ENCODE measurements around the gene ADAMTSL2.
"Not testable (repeated sequence)": the region's sequence is repeated elsewhere in the genome, so short reads cannot be mapped to it uniquely, and the experiment has no call there.

ADAMTSL2 gene

DNA sequence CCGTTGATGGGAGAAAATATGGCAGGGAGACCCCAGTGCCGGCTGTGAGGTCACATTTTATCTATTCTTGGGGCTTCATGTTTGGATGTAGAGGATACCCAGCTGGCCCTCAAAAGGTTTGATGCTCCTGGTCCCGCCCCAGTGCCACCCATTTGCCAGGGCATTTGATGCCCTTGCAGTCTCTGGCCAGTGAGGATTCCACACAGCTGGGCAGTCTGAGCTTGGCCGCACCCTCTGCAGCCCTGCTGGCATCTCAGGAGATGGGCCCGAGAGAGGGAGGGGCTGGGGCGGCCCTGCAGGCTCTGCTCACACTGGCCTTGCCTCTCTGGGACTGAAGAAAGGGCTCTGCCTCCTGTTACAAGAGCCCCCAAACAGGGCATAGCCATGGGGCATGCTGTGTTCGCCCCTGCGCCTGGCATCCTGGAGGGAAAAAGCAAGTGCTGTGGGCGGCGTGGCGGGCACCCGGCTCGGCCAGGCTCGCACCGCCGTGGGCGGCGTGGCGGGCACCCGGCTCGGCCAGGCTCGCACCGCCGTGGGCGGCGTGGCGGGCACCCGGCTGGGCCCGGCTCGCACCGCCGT lies 27.6 kb downstream of the ADAMTSL2 start:
- DNase-seq: no peak

DNA sequence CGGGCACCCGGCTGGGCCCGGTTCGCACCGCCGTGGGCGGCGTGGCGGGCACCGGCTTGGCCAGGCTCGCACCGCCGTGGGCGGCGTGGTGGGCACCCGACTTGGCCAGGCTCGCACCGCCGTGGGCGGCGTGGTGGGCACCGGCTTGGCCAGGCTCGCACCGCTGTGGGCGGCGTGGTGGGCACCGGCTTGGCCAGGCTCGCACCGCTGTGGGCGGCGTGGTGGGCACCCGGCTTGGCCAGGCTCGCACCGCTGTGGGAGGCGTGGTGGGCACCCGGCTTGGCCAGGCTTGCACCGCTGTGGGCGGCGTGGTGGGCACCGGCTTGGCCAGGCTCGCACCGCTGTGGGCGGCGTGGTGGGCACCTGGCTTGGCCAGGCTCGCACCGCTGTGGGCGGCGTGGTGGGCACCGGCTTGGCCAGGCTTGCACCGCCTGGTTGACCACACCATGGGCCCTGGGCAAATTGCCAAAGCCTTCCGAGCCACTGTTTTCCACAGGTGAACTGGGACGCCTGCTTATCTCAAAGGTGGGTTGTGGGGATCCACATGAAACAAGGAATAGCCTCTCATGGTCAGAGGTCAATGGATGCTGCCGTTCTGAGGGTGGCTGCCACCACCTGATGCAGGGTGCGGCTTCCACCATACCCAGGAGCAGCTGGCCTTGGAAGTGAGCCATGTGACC lies 28.2 kb downstream of the ADAMTSL2 start:
- DNase-seq: no peak

DNA sequence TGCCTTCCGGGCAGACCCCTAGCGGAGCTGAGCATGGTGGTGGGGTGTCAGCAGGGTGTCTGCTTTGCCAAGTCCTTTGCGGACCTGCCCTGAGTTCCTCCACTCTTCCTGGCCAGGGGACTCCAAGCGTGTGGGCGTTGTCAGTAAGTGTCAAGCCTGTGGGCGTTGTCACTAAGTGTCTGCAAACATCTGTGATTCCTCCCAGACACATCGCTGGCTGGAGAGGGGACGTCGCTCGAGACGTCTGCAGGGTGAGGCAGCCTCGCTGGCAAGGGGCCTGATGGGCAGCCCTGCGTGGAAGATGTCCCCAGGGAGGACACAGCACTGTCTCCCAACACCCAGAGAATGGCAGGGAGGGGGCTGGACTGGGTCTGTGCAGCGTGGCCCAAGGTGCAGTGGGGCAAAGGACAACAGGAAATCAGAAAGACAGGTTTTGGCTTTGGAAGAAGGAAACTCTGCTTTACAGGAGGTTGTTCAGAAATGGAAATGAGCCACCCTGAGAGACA lies 28.8 kb downstream of the ADAMTSL2 start:
- no peak for DNase-seq

DNA sequence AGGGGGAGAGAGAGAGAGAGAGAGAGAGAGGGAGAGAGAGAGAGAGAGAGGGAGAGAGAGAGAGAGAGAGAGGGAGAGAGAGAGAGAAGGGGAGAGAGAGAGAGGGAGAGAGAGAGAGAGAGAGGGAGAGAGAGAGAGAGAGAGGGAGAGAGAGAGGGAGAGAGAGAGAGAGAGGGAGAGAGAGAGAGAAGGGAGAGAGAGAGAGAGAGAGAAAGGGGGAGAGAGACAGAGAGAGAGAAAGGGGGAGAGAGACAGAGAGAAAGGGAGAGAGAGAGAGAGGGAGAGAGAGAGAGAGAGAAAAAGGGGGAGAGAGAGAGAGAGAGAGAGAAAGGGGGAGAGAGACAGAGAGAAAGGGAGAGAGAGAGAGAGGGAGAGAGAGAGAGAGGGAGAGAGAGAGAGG lies 29.3 kb downstream of the ADAMTSL2 start:
- DNase-seq: not testable (repeated sequence)

DNA sequence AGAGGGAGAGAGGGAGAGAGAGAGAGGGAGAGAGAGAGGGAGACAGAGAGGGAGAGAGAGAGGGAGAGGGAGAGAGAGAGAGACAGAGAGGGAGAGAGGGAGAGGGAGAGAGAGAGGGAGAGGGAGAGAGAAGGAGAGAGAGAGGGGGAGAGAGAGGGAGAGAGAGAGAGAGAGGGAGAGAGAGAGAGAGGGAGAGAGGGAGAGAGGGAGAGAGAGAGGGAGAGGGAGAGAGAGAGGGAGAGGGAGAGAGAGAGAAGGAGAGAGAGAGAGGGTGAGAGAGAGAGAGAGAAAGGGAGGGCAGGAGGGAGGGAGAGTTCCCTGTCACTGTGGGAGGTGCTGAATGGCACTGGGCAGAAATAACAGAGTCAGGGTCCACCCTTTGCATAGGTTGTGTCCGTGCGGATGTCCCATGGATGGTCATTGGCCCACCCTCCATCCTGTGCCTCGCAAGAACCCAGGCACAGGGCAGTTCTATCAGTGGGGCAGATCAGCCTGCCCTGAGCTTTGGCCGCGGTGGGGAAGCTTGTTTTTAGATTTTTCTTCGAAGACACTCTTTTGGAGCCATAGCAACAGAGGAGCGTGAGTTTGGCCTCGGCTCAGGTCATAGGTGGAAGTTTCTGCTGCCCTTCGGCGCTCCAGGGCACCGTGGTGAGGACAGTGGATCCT lies 30.1 kb downstream of the ADAMTSL2 start:
- DNase-seq: no peak

DNA sequence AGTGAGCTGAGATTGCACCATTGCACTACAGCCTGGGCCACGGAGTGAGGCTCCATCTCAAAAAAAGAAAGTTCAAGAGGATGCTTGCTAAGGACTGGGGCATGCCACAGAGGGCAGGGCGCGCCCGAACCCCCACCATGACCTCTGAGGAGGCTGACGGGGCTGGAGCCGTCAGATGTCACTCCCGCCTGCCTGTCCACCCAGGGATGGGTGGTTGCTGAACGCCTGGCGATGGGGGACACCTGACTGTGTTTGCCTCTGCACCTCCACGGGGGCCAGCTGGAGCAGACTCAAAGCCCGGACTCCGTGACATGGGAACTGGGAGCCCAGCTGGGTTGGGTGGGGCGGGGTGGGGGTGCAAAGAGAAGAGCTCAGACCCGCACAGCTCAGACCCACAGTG lies 31.9 kb downstream of the ADAMTSL2 start:
- DNase-seq: no peak

DNA sequence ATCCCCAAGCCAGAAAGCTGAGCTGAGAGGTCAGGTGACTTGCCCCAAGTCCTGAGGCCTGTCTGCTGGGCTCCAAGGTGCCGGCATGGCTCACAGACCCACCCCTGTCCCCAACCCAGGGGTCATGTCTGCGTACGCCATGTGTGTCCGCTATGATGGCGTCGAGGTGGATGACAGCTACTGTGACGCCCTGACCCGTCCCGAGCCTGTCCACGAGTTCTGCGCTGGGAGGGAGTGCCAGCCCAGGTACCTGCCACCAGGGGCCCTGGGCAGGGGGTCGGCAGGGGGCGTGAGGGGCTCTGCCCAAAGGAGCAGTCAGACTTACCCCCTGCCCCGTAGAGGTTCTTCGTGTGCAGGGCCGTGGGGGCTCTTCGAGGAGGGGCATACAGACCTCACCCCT lies 32.3 kb downstream of the ADAMTSL2 start:
- no peak for DNase-seq

DNA sequence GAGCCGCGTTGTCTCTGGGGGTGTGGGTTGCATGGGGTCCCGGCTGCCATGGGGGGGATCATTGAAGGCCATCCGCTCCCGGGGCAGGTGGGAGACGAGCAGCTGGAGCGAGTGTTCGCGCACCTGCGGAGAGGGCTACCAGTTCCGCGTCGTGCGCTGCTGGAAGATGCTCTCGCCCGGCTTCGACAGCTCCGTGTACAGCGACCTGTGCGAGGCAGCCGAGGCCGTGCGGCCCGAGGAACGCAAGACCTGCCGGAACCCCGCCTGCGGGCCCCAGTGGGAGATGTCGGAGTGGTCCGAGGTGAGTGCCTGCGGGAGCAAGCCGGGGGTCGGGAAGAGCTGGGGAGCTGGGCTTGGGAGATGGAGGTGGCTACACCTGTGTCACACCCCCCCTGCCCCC lies 33.7 kb downstream of the ADAMTSL2 start:
- DNase-seq: no peak

DNA sequence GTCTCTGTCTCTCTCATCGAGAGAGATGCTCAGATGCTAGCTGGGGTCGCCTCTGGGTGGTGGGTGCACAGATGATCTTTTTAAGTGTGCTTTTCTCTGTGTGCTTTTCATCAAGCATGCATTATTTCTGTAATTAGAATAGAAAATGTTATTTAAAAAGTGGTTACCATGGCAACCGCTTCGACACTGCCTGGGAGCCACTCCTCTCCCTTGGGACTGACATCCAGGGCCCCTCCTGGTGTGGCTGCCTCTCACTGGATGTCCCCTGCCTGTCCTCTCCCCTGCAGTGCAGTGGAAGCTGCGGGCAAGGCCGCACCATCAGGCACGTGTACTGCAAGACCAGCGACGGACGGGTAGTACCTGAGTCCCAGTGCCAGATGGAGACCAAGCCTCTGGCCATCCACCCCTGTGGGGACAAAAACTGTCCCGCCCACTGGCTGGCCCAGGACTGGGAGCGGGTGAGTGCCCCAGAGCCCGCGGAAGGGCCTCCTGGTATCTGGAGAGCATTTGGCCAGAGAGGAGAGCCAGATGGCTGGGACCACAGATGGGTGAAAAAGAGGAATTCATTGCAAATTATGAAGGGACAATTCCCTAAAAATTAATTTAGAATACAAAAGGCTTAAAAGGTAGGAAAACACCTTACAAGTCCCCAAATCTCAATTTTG lies 34.7 kb downstream of the ADAMTSL2 start:
- DNase-seq: no peak

DNA sequence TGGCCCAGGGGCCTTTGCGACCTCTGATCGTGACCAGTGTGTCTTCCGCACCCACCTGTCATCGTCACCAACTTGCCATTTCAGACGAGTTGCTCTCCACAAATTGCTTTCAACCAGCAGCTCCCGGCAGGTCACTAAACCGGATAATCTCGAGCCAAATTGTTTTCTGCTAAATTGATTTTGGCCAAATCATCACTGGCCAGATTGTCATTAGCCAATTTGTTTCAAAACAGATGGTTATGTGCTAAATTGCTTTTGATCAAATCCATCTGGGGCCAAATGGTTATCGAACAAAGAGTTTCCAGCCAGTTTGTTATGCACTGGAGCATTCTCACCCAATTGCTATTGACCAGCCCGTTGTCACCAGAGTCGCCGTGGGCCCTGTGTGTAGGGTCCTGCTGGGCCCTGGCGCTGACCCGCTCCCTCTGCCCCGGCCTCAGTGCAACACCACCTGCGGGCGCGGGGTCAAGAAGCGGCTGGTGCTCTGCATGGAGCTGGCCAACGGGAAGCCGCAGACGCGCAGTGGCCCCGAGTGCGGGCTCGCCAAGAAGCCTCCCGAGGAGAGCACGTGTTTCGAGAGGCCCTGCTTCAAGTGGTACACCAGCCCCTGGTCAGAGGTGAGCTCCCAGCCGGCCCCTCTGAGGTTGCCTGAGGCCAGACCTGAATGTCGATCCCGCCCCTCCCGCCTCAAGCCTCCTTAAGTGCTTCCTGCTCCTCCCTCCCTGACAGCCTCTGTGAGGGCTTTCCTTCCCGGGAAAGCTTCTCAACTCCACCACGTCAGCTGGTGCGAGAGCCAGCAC lies 35.6 kb downstream of the ADAMTSL2 start:
- DNase-seq: no peak

DNA sequence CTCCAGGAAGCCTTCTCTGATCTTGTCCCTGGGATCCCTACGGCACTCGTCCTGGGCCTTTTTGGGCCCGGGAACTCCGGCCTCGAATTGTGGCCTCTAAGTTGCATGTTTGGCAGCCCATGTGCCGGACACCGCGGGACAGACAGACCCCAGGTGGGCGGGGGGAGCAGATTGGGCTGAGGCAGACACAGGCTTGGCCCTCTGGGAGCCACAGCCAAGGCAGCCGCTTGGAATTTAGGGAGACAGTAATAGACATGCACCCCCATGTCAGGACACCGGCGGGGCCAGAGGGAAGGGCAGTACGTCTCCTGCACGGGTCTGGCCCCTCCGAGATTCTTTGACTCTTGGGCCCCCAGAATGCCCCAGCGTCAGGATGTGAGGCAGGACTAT lies 36.2 kb downstream of the ADAMTSL2 start:
- DNase-seq: no peak

DNA sequence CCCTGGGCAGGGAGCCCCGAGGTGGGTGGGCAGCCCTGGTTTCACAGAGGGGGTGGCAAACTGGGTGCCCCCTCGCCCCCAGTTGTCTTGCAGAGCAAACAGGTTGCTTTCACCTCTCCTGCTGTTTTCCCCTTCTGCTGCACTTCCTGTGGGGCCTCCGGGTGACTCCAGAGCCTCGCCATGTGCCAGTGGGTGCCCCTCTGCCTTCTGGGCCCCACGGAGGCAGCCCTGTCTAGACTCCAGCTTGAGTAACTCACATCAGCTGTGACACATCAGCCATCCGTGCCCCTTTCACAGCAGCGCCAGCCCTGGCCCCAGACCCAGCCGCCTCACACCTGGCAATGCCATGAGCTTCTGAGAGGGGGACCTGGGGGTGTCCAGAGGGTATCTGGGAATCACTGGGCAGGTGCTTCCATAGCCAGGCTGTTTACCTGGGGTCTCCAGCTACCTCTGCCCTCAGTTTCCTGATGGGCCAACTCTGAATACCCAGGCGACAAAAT lies 36.9 kb downstream of the ADAMTSL2 start:
- DNase-seq: no peak

DNA sequence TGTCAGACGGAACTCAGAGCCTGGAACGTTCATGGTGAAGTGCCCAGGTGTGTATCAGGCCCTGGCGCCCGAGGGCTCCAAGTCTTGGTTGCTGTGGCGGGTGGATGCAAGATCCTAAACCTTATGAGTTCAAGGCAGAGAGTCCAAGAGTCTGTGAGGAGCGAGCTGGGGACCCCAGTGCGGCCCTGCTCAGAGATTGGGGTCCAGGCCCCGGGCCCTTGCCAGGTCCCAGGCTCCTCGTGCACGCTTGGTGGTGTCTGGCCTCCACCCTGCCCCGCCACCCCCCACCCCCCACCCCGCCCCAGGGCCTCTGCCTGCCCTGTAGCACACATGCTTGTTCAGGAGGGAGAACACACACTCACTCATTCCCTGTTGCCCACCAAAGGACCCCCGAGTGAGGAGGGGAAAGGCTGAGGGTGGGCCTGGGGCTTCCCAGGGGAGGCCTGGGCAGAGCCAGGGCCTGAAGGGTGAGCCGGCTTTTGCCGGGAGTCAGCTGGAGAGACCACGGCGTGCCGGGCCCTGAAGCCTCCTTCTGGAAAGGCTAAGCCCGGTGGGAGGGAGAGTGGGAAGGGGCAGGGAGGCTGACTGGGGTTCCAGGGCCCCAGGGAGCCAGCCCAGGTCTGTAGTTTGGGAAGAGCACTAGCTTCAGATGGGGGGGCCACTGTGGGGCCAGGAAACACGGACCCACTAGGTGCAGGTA lies 37.5 kb downstream of the ADAMTSL2 start:
- no peak for DNase-seq

DNA sequence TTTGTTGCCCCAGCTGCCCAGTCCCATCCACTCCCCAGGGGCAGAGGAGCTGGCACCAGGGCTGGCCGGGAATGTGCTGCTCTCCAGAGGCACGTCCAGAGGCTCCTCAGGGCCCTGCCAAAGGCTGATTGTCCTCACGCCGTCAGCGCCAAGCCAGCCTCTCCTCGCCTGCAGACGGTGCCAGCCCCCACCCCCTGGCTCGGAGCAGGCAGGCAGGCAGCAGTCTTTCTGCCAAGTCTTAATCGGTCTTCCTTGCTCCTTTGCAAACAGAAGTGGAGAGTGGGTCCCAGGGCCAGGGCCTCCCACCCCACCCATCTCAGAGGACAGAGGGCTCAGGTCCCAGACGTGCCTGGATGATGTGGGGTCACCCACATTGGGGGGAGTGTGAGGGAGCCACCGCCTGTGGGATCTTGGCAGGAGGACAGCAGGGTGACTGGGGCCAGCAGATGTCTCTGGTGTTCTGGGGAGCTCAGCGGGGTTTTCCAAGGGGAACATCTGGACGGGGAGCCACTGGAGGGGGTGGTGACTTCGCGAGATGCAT lies 38.4 kb downstream of the ADAMTSL2 start:
- no peak for DNase-seq

DNA sequence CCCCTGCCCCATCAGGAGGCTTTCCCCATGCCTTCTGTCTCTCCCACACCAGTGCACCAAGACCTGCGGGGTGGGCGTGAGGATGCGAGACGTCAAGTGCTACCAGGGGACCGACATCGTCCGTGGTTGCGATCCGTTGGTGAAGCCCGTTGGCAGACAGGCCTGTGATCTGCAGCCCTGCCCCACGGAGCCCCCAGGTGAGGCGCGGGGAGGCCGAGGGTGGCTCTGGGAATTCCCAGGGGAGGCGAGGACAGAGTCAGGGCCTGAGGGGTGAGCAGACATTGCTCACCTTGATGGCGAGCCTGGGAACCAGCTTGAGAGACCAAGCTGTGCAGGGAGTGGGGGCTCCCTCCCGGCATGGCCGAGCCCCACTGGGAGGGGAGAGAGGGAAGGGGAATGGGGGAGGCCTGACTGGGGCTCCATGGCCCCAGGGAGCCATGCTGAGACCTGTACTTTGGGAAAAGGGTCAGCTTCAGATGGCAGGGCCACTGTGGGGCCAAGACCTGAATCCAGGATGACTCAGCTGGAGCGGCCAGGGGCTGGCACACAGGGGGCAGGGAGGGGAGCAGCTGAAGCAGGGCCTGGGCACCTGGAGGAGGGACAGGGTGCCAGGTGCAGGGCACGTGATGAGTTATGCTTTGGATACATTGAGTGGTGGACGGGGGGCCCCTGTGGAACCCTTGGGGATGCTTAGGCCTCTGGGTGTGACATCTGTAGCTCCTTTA lies 39.4 kb downstream of the ADAMTSL2 start:
- no peak for DNase-seq

DNA sequence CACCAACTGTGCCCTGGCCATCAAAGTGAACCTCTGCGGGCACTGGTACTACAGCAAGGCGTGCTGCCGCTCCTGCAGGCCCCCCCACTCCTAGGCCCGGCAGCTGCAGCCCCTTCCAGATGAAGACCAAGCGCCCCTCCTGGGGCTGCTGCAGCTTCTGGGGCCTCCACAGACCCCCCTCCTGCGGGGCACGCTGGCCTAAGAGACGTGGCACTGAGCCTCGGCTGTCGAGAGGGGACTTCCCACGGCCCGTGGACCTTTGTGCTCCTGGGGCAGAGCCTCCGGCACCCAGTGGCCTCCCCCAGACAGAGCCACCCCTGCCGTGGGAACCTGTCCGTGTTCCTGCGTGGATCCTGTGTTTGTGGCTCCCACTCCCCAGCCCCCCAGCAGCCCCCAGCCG lies 40.3 kb downstream of the ADAMTSL2 start:
- DNase-seq: no peak

DNA sequence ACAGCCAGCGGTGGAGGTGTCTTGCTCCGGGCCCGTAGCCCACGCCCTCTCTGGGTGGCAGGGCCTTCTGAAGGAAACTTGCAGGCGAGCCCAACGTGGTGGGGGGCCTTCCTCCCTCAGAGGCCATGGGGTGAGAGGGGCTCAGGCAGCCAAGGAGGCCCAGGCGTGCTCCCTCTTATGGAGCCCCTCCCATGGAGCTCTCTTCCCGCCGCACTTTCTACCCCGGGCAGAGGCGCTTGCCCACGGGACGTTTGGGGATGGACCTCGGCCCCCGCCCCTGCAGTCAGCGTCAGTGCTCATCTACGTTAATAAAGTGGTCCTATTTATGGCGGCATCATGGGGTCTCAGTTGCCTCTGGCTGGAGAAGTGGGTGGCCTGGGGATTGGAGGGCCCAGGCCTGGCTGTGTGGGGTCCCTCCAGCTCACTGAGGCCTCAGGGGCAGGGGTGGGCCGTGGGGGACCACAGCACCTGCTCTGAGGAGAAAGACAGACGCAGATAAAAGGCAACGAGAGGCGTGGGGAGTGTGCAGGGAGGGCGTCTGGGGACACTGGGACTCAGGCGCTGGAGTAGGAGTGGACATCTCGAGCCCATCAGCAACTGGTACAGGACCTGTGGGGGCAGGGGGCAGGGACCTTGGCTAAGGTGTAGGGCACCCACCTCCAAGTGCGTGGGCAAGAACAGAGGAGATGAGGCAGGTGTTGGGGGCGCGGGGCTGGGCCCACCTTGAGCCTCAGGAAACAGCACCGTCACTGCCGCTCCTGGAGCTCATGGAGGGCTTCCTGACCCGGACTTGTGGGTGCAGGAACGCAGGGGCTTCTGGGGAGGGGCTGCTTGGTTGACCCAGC lies 40.9 kb downstream of the ADAMTSL2 start:
- DNase-seq: no peak

DNA sequence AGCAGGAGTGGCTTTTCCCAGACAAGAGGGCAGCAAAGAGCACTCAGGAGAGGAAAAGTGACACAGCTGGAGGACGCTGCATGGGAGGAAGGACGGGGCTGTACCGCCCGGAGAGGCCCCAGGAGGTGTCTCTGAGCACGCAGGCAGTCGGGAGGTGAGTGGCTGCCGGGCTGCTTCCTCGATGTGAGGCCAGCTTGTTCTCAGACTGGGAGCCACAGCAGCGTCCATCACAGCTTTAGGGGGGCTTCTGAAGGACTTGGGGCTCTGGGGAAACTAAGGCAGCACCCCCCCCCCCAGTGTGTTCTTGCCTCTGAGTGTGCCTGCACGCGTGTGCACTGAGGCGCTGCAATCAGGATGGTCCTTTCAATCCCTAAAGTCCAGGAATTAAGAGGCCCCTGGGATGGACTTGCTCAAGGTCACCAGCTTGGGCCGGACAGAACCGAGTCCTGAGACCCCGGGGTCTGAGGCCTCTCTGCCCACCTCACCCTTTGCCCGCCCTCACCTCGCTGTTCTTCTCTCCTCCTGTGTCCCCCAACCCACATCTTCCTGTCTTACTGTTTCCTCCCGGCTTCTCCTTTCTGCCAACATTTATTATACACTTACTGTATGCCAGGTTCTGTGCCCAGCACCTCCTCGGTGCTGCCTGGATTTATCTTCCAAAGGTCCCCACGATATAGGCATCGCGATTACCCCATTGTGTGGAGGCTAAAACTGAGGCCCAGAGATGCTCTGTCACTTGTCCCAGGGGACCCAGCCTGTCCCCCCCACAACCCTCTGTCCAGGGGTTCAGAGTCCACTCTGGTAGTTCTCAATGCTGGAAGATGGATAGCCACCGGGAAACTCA lies 41.7 kb downstream of the ADAMTSL2 start:
- no peak for DNase-seq
